ENCODE data around the gene DNAJB8. TPM values are rescaled to one million over a fixed set of nuclear protein-coding genes. Genes with fewer than 3 reads are reported as not detected.

The DNAJB8 gene
- total RNA-seq: not detected

GRCh38 chr3:128466840-128467541 lies at the start of gene DNAJB8:
DNAJB8 (minus strand) TSS chr3:128466890; CDS start chr3:128463245, 3,645 bp downstream.

GRCh38 chr3:128492671-128493569 lies 26.2 kb upstream of the DNAJB8 start, which contains the start of gene GATA2:
GATA2 (minus strand) TSS chr3:128493201; CDS start chr3:128487031, 6,170 bp downstream.

Other genes starting within 250 kb of the DNAJB8 start
- under 1 TPM in 1 of 2 donors, not detected in 1; under 0.01 TPM for gene GATA2, start 26.3 kb upstream of the DNAJB8 start, total RNA-seq
- 100 to 1,000 TPM; 395 to 440 TPM for gene RPN1, start 183.9 kb upstream of the DNAJB8 start, total RNA-seq

Measured in melanocyte of skin (primary cell).